Right lung (tissue), 5 donors: ENCODE measurements around the gene PIGQ. TPM values are rescaled to one million over a fixed set of nuclear protein-coding genes. Genes with fewer than 3 reads are reported as not detected.
A peak's percentile ranks its signal among the peaks of the same experiment; 100 is the strongest.

ENCODE experiments used
- DNase-seq, 2 donors: peaks; one replicate each; pipeline ENCODE4 v3.0.0-alpha.2; 2013
- polyA plus RNA-seq, 5 donors: library from polyadenylated mRNA; unstranded; fragments of 120-200 nt; gene quantifications; one replicate each; pipeline versions ENCODE4 v1.2.1 to v1.2.3, GENCODE V29; 2013; ENCODE audit warnings: inconsistent platforms in 1 of 5, low replicate concordance in 1 of 5; ENCODE audit not compliant: insufficient read length in 5 of 5, insufficient read depth in 1 of 5

Gene PIGQ
- polyA plus RNA-seq, 5 donors = 28.8 to 48.1 (median 35.6) TPM

GRCh38 chr16:530111-530817, 39.5 kb upstream of the PIGQ start:
- no peak for DNase-seq

- DNase-seq = no peak
These were observed 38.2 kb upstream of the PIGQ start for GRCh38 chr16:531494-532125.

GRCh38 chr16:533391-534123, 36.2 kb upstream of the PIGQ start:
- no peak for DNase-seq

GRCh38 chr16:534135-534534, 35.6 kb upstream of the PIGQ start:
- no peak for DNase-seq

- no peak for DNase-seq
These were observed 34.8 kb upstream of the PIGQ start for GRCh38 chr16:534856-535445.

- DNase-seq = no peak
These were observed 34.0 kb upstream of the PIGQ start for GRCh38 chr16:535446-536405.

- no peak for DNase-seq
These were observed 33.0 kb upstream of the PIGQ start for GRCh38 chr16:536746-537145.

GRCh38 chr16:537415-538335, 32.1 kb upstream of the PIGQ start:
- no peak for DNase-seq

- DNase-seq = no peak
These were observed 29.8 kb upstream of the PIGQ start for GRCh38 chr16:539901-540530.

- no peak for DNase-seq
These were observed 29.0 kb upstream of the PIGQ start for GRCh38 chr16:540645-541340.

GRCh38 chr16:543301-544164, 26.2 kb upstream of the PIGQ start:
- no peak for DNase-seq

- DNase-seq = no peak
These were observed 25.3 kb upstream of the PIGQ start for GRCh38 chr16:544517-544916.

GRCh38 chr16:546909-547770, 22.6 kb upstream of the PIGQ start:
- DNase-seq = peak in 1 of 2 donors; percentile 20

- DNase-seq = no peak
These were observed 21.2 kb upstream of the PIGQ start for GRCh38 chr16:548586-548985.

GRCh38 chr16:549544-550263, 20.1 kb upstream of the PIGQ start:
- no peak for DNase-seq

- DNase-seq = no peak
These were observed 18.6 kb upstream of the PIGQ start for GRCh38 chr16:551210-551609.
